ENCODE measurements around the gene NABP2. TPM values are rescaled to one million over a fixed set of nuclear protein-coding genes. Genes with fewer than 3 reads are reported as not detected.

Gene NABP2
- total RNA-seq, 1 donor from 2014 or later = 19.8 TPM

- peaks cover 7% of the 10 kb centered on the region for H3K27me3 Mint-ChIP-seq (ENCODE audit: unreplicated experiment)
- H3K27ac Mint-ChIP-seq (ENCODE audit: unreplicated experiment) = no peak overlapping the region
- no peaks in the 10 kb centered on the region for H3K9me3 Mint-ChIP-seq (ENCODE audit: unreplicated experiment)
- TF ChIP-seq, protein P1, sequence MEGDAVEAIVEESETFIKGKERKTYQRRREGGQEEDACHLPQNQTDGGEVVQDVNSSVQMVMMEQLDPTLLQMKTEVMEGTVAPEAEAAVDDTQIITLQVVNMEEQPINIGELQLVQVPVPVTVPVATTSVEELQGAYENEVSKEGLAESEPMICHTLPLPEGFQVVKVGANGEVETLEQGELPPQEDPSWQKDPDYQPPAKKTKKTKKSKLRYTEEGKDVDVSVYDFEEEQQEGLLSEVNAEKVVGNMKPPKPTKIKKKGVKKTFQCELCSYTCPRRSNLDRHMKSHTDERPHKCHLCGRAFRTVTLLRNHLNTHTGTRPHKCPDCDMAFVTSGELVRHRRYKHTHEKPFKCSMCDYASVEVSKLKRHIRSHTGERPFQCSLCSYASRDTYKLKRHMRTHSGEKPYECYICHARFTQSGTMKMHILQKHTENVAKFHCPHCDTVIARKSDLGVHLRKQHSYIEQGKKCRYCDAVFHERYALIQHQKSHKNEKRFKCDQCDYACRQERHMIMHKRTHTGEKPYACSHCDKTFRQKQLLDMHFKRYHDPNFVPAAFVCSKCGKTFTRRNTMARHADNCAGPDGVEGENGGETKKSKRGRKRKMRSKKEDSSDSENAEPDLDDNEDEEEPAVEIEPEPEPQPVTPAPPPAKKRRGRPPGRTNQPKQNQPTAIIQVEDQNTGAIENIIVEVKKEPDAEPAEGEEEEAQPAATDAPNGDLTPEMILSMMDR (IDR thresholded peaks at IDR 0.05; ENCODE audit: unreplicated experiment) = no peak
- H3K36me3 Mint-ChIP-seq (ENCODE audit: low read depth, unreplicated experiment) = peaks cover 31% of the 10 kb centered on the region
- no peak for DNase-seq (ENCODE audit: low spot score)
- H3K4me1 Mint-ChIP-seq (ENCODE audit: unreplicated experiment) = no peaks in the 10 kb centered on the region
- peak overlapping the region; percentile 76 for H3K4me3 Mint-ChIP-seq (ENCODE audit: unreplicated experiment)
These were observed 17.5 kb downstream of the NABP2 start for GRCh38 chr12:56241424-56242303.

DNA sequence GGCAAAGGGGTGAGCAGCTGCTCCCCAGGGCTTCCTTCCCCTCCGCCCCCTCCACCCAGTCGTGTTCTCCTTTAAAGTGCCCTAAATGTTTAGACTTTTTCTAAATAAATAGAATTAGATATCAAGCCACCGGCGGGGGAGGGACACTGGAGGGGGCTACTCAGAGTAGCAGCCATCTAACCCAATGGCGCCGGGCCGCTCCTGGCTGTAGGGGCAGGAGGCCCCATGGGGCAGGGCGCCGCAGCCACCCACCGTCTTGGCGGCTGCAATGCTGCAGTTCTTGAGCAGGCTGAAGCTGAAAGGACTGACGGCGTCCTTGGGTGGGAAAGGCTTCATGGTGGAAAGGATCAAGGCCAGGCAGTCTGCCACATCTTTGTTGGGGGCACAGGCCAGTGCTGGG, 18.8 kb downstream of the NABP2 start:
- H3K4me1 Mint-ChIP-seq (ENCODE audit: unreplicated experiment) = no peaks in the 10 kb centered on the region
- peaks cover 42% of the 10 kb centered on the region for H3K36me3 Mint-ChIP-seq (ENCODE audit: low read depth, unreplicated experiment)

DNA sequence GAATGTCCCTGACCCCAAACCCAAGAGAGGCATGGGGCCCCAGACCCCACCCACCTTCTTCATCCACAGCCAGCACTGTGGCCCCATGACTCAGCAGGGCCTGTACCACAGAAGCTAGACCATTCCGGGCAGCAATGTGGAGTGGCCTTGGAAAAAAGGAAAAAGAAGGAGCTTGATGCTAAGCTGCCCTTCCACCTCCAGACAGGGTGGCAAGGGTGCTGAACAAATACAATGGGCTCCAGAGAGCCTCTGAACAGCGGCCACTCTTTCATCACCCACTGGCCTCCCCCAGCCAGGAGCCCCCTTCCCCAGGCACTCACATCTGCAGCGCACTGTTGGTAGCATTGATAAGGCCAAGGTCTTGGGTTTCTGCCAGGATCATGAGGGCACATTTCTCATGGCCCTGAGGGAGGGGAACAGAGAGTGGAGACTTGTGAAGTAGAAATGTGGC, 19.6 kb downstream of the NABP2 start:
- H3K4me3 Mint-ChIP-seq (ENCODE audit: unreplicated experiment) = no peak overlapping the region
- H3K4me1 Mint-ChIP-seq (ENCODE audit: unreplicated experiment) = no peaks in the 10 kb centered on the region
- H3K9me3 Mint-ChIP-seq (ENCODE audit: unreplicated experiment) = no peaks in the 10 kb centered on the region
- peaks cover 7% of the 10 kb centered on the region for H3K27me3 Mint-ChIP-seq (ENCODE audit: unreplicated experiment)
- H3K27ac Mint-ChIP-seq (ENCODE audit: unreplicated experiment) = no peak overlapping the region
- TF ChIP-seq, protein P1 (IDR thresholded peaks at IDR 0.05; ENCODE audit: unreplicated experiment) = no peak
- H3K36me3 Mint-ChIP-seq (ENCODE audit: low read depth, unreplicated experiment) = peaks cover 42% of the 10 kb centered on the region
- no peak for DNase-seq (ENCODE audit: low spot score)

More for the DNA sequence above, 18.8 kb downstream of the NABP2 start:
- H3K27ac Mint-ChIP-seq (ENCODE audit: unreplicated experiment) = no peak overlapping the region
- H3K4me3 Mint-ChIP-seq (ENCODE audit: unreplicated experiment) = no peak overlapping the region
- TF ChIP-seq, protein P1 (IDR thresholded peaks at IDR 0.05; ENCODE audit: unreplicated experiment) = no peak
- DNase-seq (ENCODE audit: low spot score) = no peak
- H3K27me3 Mint-ChIP-seq (ENCODE audit: unreplicated experiment) = peaks cover 7% of the 10 kb centered on the region
- no peaks in the 10 kb centered on the region for H3K9me3 Mint-ChIP-seq (ENCODE audit: unreplicated experiment)

GRCh38 chr12:56244494-56244893, 20.4 kb downstream of the NABP2 start:
- H3K27ac Mint-ChIP-seq (ENCODE audit: unreplicated experiment) = no peak overlapping the region
- DNase-seq (ENCODE audit: low spot score) = no peak
- H3K36me3 Mint-ChIP-seq (ENCODE audit: low read depth, unreplicated experiment) = peaks cover 46% of the 10 kb centered on the region
- no peaks in the 10 kb centered on the region for H3K4me1 Mint-ChIP-seq (ENCODE audit: unreplicated experiment)
- H3K27me3 Mint-ChIP-seq (ENCODE audit: unreplicated experiment) = peaks cover 7% of the 10 kb centered on the region
- H3K4me3 Mint-ChIP-seq (ENCODE audit: unreplicated experiment) = peak overlapping the region; percentile 65
- no peaks in the 10 kb centered on the region for H3K9me3 Mint-ChIP-seq (ENCODE audit: unreplicated experiment)
- TF ChIP-seq, protein P1 (IDR thresholded peaks at IDR 0.05; ENCODE audit: unreplicated experiment) = no peak

- Mint-ChIP-seq H3K9me3 (ENCODE audit: unreplicated experiment) (no peaks in the 10 kb centered on the region), H3K27me3 (ENCODE audit: unreplicated experiment) (peaks cover 3% of the 10 kb centered on the region)
These were observed 23.8 kb downstream of the NABP2 start for GRCh38 chr12:56247923-56248322.

More at GRCh38 chr12:56247923-56248322, 23.8 kb downstream of the NABP2 start:
- TF ChIP-seq, protein P1 (IDR thresholded peaks at IDR 0.05; ENCODE audit: unreplicated experiment) = no peak
- no peak for DNase-seq (ENCODE audit: low spot score)
- Mint-ChIP-seq H3K36me3 (ENCODE audit: low read depth, unreplicated experiment) (peaks cover 39% of the 10 kb centered on the region), H3K4me1 (ENCODE audit: unreplicated experiment) (no peaks in the 10 kb centered on the region), H3K27ac (ENCODE audit: unreplicated experiment) (no peak overlapping the region), H3K4me3 (ENCODE audit: unreplicated experiment) (no peak overlapping the region)

Data from endothelial cell (in vitro differentiated cells).